Loucy (cell line): ENCODE results near the gene NOS3.
A peak's percentile ranks its signal among the peaks of the same experiment; 100 is the strongest.

Source experiments
- H2AFZ ChIP-seq: fragments of 200-600 bp; sonication (generic); 2 replicates; pipeline ENCODE4 v1.6.0; 2016; ENCODE audit warnings: antibody characterized with exemption, mild to moderate bottlenecking, low read length, moderate library complexity
- H3F3A ChIP-seq: fragments of 200-600 bp; 2 replicates; pipeline ENCODE4 v1.6.0; 2016; ENCODE audit warnings: antibody characterized with exemption, low read depth, mild to moderate bottlenecking
- H3K27me3 ChIP-seq: fragments of 200-600 bp; sonication (generic); 2 replicates; pipeline ENCODE4 v1.6.1; 2014; ENCODE audit warnings: low read length, mild to moderate bottlenecking; ENCODE audit not compliant: insufficient read depth, poor library complexity, severe bottlenecking
- H3K36me3 ChIP-seq: fragments of 200-600 bp; sonication (generic); 2 replicates; pipeline ENCODE4 v1.6.1; 2016; ENCODE audit warnings: low read length; ENCODE audit not compliant: insufficient read depth
- H3K4me1 ChIP-seq: fragments of 200-600 bp; sonication (generic); 2 replicates; pipeline ENCODE4 v1.5.1; 2014; ENCODE audit warnings: low read length, mild to moderate bottlenecking; ENCODE audit not compliant: insufficient read depth, poor library complexity, severe bottlenecking
- H3K4me2 ChIP-seq: fragments of 200-600 bp; sonication (generic); 2 replicates; pipeline ENCODE4 v1.6.0; 2014; ENCODE audit warnings: antibody characterized with exemption, low read length, low read depth, mild to moderate bottlenecking; ENCODE audit not compliant: poor library complexity, severe bottlenecking
- H3K4me3 ChIP-seq: fragments of 200-600 bp; sonication (generic); 2 replicates; pipeline ENCODE4 v1.5.1; 2014; ENCODE audit warnings: low read length, mild to moderate bottlenecking, mixed read lengths; ENCODE audit not compliant: poor library complexity, severe bottlenecking
- H3K79me2 ChIP-seq: fragments of 200-600 bp; sonication (generic); 2 replicates; pipeline ENCODE4 v1.6.1; 2014; ENCODE audit warnings: low read length; ENCODE audit not compliant: insufficient read depth
- H3K9ac ChIP-seq: fragments of 200-600 bp; sonication (generic); 2 replicates; pipeline ENCODE4 v1.6.0; 2014; ENCODE audit warnings: mild to moderate bottlenecking, low read depth, low read length, moderate library complexity; ENCODE audit not compliant: poor library complexity, severe bottlenecking
- H3K9me2 ChIP-seq: fragments of 200-600 bp; sonication (generic); replicated peaks from 2 replicates; pipeline ENCODE4 v1.6.1; 2016; ENCODE audit warnings: low read depth, low read length, mixed read lengths
- H3K9me3 ChIP-seq: fragments of 200-600 bp; sonication (generic); 2 replicates; pipeline ENCODE4 v1.6.1; 2014; ENCODE audit warnings: mild to moderate bottlenecking, antibody characterized with exemption, low read length, low read depth; ENCODE audit not compliant: insufficient read depth
- H4K20me1 ChIP-seq: fragments of 200-600 bp; sonication (generic); 2 replicates; pipeline ENCODE4 v1.6.0; 2014; ENCODE audit warnings: antibody characterized with exemption, low read length, mild to moderate bottlenecking; ENCODE audit not compliant: insufficient read depth, poor library complexity, severe bottlenecking
- EZH2phosphoT487 ChIP-seq: fragments of 200-600 bp; IDR thresholded peaks from 2 replicates; pipeline ENCODE4 v1.6.1; 2018; ENCODE audit warnings: antibody characterized with exemption, mild to moderate bottlenecking, moderate library complexity, borderline replicate concordance
- TF ChIP-seq, protein P1 (sequence below): fragments of 200-600 bp; sonication (generic); conservative IDR thresholded peaks from 2 replicates; pipeline ENCODE4 v1.5.1; 2014; ENCODE audit warnings: mild to moderate bottlenecking, antibody characterized with exemption, low read length

NOS3 gene

DNA sequence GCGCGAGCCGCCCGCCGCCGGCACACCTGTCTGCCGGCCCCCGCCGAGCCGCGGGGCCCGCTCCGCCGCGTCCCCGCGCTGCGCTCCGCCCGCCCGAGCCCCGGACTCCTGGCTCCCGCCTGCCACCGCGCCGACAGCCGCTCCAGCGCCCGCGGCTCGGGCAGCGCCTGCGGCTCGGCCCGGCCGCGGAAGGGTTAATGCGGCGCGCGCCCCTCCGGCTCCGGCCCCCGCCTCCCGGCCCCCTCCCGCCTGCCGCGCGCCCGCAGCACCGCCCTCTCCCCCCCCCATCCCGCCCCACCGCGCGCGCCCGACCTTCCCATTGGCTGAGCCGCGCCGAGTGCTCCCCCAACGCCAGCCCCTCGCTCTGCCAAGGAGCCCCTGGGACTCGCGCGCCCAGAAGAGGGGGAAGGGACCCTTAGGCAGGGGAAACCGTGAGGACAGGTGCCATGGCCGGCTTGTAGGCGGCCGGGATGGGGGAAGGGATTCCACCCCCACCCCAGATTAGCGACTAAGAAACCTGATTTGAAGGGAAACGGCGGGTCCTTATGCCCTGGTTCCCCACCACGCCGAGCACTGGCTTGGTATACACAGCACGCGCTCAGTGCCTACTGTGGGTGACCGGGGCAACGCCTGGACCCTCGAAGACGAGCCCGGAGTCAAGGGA, 12.6 kb upstream of the NOS3 start, which contains the start of gene KCNH2:
KCNH2 (minus strand) TSS at position 196 of the 664 bp plus-strand sequence. CDS start 408 bp downstream, outside the sequence.
- Histone ChIP-seq H3K36me3 (no peaks in the 10 kb centered on the region), H3F3A (peaks cover 4% of the 10 kb centered on the region; the same call in 1 of the 2 replicates), H3K4me2 (peak within 1 kb of the TSS; percentile 100), H3K9ac (peak within 1 kb of the TSS; percentile 57), H3K9me3 (no peaks in the 10 kb centered on the region), H3K4me3 (peak within 1 kb of the TSS; percentile 78), H3K9me2 (no peaks in the 10 kb centered on the region), H4K20me1 (no peaks in the 10 kb centered on the region), H2AFZ (peak within 1 kb of the TSS; percentile 72), H3K79me2 (peaks cover 3% of the 10 kb centered on the region), H3K27me3 (no peaks in the 10 kb centered on the region), H3K4me1 (peaks cover 33% of the 10 kb centered on the region)
- TF ChIP-seq, protein P1, sequence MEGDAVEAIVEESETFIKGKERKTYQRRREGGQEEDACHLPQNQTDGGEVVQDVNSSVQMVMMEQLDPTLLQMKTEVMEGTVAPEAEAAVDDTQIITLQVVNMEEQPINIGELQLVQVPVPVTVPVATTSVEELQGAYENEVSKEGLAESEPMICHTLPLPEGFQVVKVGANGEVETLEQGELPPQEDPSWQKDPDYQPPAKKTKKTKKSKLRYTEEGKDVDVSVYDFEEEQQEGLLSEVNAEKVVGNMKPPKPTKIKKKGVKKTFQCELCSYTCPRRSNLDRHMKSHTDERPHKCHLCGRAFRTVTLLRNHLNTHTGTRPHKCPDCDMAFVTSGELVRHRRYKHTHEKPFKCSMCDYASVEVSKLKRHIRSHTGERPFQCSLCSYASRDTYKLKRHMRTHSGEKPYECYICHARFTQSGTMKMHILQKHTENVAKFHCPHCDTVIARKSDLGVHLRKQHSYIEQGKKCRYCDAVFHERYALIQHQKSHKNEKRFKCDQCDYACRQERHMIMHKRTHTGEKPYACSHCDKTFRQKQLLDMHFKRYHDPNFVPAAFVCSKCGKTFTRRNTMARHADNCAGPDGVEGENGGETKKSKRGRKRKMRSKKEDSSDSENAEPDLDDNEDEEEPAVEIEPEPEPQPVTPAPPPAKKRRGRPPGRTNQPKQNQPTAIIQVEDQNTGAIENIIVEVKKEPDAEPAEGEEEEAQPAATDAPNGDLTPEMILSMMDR: no peak
- no peak for TF ChIP-seq EZH2phosphoT487

DNA sequence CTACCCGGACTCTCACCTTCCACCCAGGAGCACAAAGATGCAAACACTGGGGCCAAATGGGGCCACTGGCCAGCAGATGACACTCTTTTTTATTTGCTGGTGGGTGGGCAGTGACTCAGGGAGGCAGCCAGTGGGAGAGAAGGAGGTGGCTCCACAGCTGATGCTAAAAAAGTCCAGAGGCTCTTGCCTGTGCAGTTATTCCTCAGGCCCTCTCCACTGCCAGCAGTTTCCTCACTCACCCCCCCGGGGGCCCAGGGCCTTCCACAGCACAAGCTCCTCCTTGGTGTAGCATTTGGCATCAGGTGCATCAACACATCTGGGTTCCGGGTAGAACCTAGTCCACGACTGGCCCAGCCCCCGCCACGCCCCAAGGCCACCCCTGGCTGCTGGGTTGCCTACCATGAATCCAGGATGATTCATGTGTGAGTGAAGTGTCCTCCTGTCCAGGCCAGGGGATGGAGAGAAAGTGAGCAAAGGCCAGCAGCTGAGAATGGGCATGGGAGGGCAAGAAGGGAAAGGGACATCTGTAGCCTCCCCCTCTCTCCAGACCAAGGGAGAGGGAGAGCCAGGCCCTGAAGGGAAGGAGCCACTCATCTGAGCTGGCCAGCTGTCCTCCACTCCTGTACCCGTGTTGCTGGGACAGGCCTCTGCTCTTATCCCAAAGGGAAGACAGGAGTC, 11.0 kb upstream of the NOS3 start:
- no peak for TF ChIP-seq EZH2phosphoT487
- TF ChIP-seq, protein P1: no peak
- peaks cover 3% of the 10 kb centered on the region for H3K79me2 ChIP-seq
- H3K4me2 ChIP-seq: peak overlapping the region; percentile 100
- H4K20me1 ChIP-seq: no peaks in the 10 kb centered on the region
- H3K4me3 ChIP-seq: no peak overlapping the region
- no peaks in the 10 kb centered on the region for H3F3A ChIP-seq
- peaks cover 29% of the 10 kb centered on the region for H3K4me1 ChIP-seq
- no peak overlapping the region for H3K9ac ChIP-seq
- no peaks in the 10 kb centered on the region for H3K27me3 ChIP-seq
- no peaks in the 10 kb centered on the region for H3K9me3 ChIP-seq
- no peaks in the 10 kb centered on the region for H3K9me2 ChIP-seq
- H3K36me3 ChIP-seq: no peaks in the 10 kb centered on the region
- H2AFZ ChIP-seq: no peak overlapping the region

DNA sequence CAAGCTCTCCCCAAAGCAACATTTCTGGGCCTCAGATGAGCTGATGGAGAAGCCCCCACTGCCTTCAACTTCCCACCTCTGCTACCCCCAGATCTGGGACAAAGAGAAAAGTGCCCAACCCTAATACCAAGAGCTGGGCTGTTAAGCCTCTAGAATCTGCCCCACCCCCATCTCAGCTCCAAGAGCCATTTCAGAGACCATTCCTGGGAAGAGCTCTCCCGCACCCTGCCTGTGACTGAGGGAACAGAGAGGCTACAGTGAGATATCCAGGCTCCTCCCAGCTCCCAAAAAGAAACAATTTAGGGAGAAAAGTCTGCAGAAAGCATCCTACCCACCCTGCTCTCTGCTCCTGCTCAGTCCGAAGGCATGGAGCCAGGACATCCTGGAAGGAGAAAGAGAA, 10.2 kb upstream of the NOS3 start:
- H3F3A ChIP-seq: no peaks in the 10 kb centered on the region
- H3K9me3 ChIP-seq: no peaks in the 10 kb centered on the region
- no peaks in the 10 kb centered on the region for H4K20me1 ChIP-seq
- no peak overlapping the region for H2AFZ ChIP-seq
- no peaks in the 10 kb centered on the region for H3K36me3 ChIP-seq
- no peak overlapping the region for H3K9ac ChIP-seq
- H3K9me2 ChIP-seq: no peaks in the 10 kb centered on the region
- H3K4me2 ChIP-seq: no peak overlapping the region
- TF ChIP-seq EZH2phosphoT487: no peak
- TF ChIP-seq, protein P1: no peak
- H3K4me3 ChIP-seq: no peak overlapping the region
- peaks cover 23% of the 10 kb centered on the region for H3K4me1 ChIP-seq
- H3K27me3 ChIP-seq: no peaks in the 10 kb centered on the region
- H3K79me2 ChIP-seq: no peaks in the 10 kb centered on the region; the same call in 1 of the 2 replicates
